Transverse colon (tissue), 4 donors: ENCODE measurements around the gene TMCC3.
"Not testable (repeated sequence)": the region's sequence is repeated elsewhere in the genome, so short reads cannot be mapped to it uniquely, and the experiment has no call there.

Source experiments
- POLR2A ChIP-seq: fragments of 450-650 bp; IDR thresholded peaks from one replicate; pipeline ENCODE4 v1.6.1; 2016; ENCODE audit warnings: antibody characterized with exemption, mild to moderate bottlenecking, moderate library complexity
- POLR2AphosphoS5 ChIP-seq, 3 donors: sonication (generic); formaldehyde crosslinking; IDR thresholded peaks; one replicate each; pipeline ENCODE4 v1.6.1; 2016; ENCODE audit warnings: antibody characterized with exemption in 3 of 3
- TF ChIP-seq, protein P1 (sequence below), 5 experiments: fragments of 200-600 bp in 3 of 5; fragments of 450-650 bp in 2 of 5; sonication (generic) in 3 of 5; IDR thresholded peaks; 1 replicate in 2 of 5; 2 replicates in 3 of 5; pipeline ENCODE4 v1.5.1; 2016 to 2017; ENCODE audit warnings: antibody characterized with exemption in 5 of 5, inconsistent platforms in 3 of 5, mild to moderate bottlenecking in 2 of 5, moderate library complexity in 1 of 5

DNA sequence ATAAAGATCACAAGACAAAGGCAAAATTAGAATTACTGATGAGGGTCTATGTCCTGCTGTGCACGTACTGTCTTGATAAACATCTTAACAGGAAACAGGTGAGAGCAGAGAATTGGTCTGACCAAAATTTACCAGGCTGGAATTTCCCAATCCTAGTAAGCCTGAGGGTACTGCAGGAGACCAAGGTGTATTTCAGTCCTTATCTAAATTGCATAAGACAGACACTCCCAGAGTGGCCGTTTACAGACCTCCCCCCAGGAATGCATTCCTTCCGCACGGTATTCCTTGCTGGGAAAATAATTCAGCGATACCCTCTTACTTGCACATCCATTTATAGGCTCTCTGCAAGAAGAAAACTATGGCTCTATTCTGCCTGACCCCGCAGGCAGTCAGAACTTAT lies 43.5 kb downstream of the TMCC3 start:
- TF ChIP-seq, protein P1, sequence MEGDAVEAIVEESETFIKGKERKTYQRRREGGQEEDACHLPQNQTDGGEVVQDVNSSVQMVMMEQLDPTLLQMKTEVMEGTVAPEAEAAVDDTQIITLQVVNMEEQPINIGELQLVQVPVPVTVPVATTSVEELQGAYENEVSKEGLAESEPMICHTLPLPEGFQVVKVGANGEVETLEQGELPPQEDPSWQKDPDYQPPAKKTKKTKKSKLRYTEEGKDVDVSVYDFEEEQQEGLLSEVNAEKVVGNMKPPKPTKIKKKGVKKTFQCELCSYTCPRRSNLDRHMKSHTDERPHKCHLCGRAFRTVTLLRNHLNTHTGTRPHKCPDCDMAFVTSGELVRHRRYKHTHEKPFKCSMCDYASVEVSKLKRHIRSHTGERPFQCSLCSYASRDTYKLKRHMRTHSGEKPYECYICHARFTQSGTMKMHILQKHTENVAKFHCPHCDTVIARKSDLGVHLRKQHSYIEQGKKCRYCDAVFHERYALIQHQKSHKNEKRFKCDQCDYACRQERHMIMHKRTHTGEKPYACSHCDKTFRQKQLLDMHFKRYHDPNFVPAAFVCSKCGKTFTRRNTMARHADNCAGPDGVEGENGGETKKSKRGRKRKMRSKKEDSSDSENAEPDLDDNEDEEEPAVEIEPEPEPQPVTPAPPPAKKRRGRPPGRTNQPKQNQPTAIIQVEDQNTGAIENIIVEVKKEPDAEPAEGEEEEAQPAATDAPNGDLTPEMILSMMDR (IDR thresholded peaks at IDR 0.05) = not testable (repeated sequence)
- not testable (repeated sequence) for TF ChIP-seq POLR2A; POLR2AphosphoS5 (IDR thresholded peaks at IDR 0.05)
